ENCODE results near the gene FOXP3. TPM values are rescaled to one million over a fixed set of nuclear protein-coding genes. Genes with fewer than 3 reads are reported as not detected.

Gene FOXP3
- total RNA-seq, 1 experiment from 2014 or later = 0.68 TPM

DNA sequence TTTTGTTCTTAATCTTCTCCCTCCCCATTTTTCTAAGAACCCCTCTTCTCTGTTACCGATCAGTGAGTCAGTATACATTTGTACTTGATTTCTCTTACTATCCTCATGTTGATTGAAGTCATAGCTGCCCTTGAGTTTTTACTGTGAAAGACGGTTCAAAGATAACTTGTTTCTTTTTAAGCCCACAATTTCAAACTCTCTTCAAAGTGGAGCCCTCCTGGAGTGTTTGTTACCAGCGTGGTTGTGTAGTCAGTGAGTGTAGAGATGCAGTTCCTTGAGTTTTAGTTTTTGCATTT is 13.0 kb upstream of the FOXP3 start:
- H3K79me1 ChIP-seq (ENCODE audit: insufficient read depth, low read depth, low read length, poor library complexity, severe bottlenecking) = no peaks in the 10 kb centered on the region
- no peak overlapping the region for H3K4ac ChIP-seq (ENCODE audit: low read depth, low read length)
- H4K91ac ChIP-seq (ENCODE audit: insufficient read length, low read depth, low read length) = no peak overlapping the region
- no peak overlapping the region for H4K8ac ChIP-seq (replicated peaks; ENCODE audit: insufficient read length, low read depth, low read length)
- no peak overlapping the region for H3K4me2 ChIP-seq (ENCODE audit: insufficient read depth, insufficient read length, low read length)
- H2AK5ac ChIP-seq (ENCODE audit: insufficient read length, low read length) = no peak overlapping the region
- WGBS (ENCODE audit: extremely low coverage, insufficient read length, low lambda C conversion rate) = no CpG with 5 or more reads among the region's 3 CpGs
- no peak overlapping the region for H2BK20ac ChIP-seq (ENCODE audit: low read depth, low read length, poor library complexity, severe bottlenecking)
- H3K9me3 ChIP-seq (ENCODE audit: control insufficient read depth, low read depth, low read length) = peaks cover 61% of the 10 kb centered on the region
- no peak for TF ChIP-seq CTCF (conservative IDR thresholded peaks at IDR 0.05)
- H3K56ac ChIP-seq (ENCODE audit: insufficient read length, low read depth, low read length) = no peak overlapping the region
- no peaks in the 10 kb centered on the region for H3K27me3 ChIP-seq (ENCODE audit: insufficient read depth, low read length)
- peaks cover 12 to 16% of the 10 kb centered on the region in 2 experiments for H3K4me1 Mint-ChIP-seq
- H3K4me3 Mint-ChIP-seq = no peak overlapping the region
- peak overlapping the region in 1 of 3 experiments; percentile 0; a peak in 1 of 7 replicates for H3K27ac Mint-ChIP-seq
- no peak overlapping the region for H3K14ac ChIP-seq (ENCODE audit: insufficient read depth, low read length)
- H2BK12ac ChIP-seq (ENCODE audit: insufficient read length, low read depth, low read length) = no peak overlapping the region
- H3K36me3 Mint-ChIP-seq (ENCODE audit: insufficient read depth in 1 of 3, low read depth in 3 of 3) = peaks cover 3 to 23% (median 13%) of the 10 kb centered on the region in 3 experiments
- no peak overlapping the region for H3K18ac ChIP-seq (ENCODE audit: insufficient read length, low read depth, low read length)
- H2BK5ac ChIP-seq (ENCODE audit: insufficient read length, low read length) = no peak overlapping the region
- DNase-seq = no peak
- no peak overlapping the region for H3K9ac ChIP-seq (ENCODE audit: extremely low read depth, insufficient read length, low read length)
- no peaks in the 10 kb centered on the region for H3K4me1 ChIP-seq (ENCODE audit: insufficient read depth, low read length)
- H2AFZ ChIP-seq (ENCODE audit: low read length) = no peak overlapping the region
- peaks cover 71 to 80% of the 10 kb centered on the region in 2 experiments for H3K9me3 Mint-ChIP-seq
- no peak overlapping the region for H2BK120ac ChIP-seq (ENCODE audit: low read depth, low read length, poor library complexity, severe bottlenecking)
- no peaks in the 10 kb centered on the region for H3K27me3 Mint-ChIP-seq (ENCODE audit: low read depth)
- H3K23me2 ChIP-seq (ENCODE audit: insufficient read length, low read depth, low read length, poor library complexity, severe bottlenecking) = no peaks in the 10 kb centered on the region
- H3T11ph ChIP-seq (ENCODE audit: low read length) = no peak overlapping the region
- H2BK15ac ChIP-seq (ENCODE audit: low read depth, low read length) = no peak overlapping the region
- H4K5ac ChIP-seq (ENCODE audit: insufficient read length, low read depth, low read length) = no peak overlapping the region
- no peak overlapping the region for H3K23ac ChIP-seq (ENCODE audit: insufficient read length, low read depth, low read length)
- no peaks in the 10 kb centered on the region for H4K20me1 ChIP-seq (ENCODE audit: control insufficient read depth, insufficient read depth, insufficient read length)
- H3K79me2 ChIP-seq (ENCODE audit: insufficient read depth, low read length) = peaks cover 4% of the 10 kb centered on the region; the same call in 1 of the 2 replicates
- no peak overlapping the region for H3K27ac ChIP-seq (ENCODE audit: insufficient read length, low read depth, low read length)
